OCI-M2 (cell line): ENCODE results near the gene CA9.

Experiments
- DNase-seq: peaks from one replicate; lab custom pipeline; 2025; ENCODE audit not compliant: unreplicated experiment; lab: John Stamatoyannopoulos, UW

Gene CA9

GRCh38 chr9:35714123-35714522 lies 40.4 kb downstream of the CA9 start:
- no peak for DNase-seq

GRCh38 chr9:35714579-35715252 lies 41.0 kb downstream of the CA9 start:
- no peak for DNase-seq

GRCh38 chr9:35716230-35716629 lies 42.5 kb downstream of the CA9 start:
- no peak for DNase-seq

GRCh38 chr9:35717132-35717870 lies 43.6 kb downstream of the CA9 start:
- no peak for DNase-seq

GRCh38 chr9:35718721-35719511 lies 45.2 kb downstream of the CA9 start:
- no peak for DNase-seq

GRCh38 chr9:35719546-35719945 lies 45.8 kb downstream of the CA9 start:
- DNase-seq, result no peak

GRCh38 chr9:35723426-35723825 lies 49.7 kb downstream of the CA9 start:
- DNase-seq, result no peak

- DNase-seq, result no peak
Observed at GRCh38 chr9:35723908-35724307, 50.2 kb downstream of the CA9 start.

GRCh38 chr9:35725362-35725761 lies 51.6 kb downstream of the CA9 start:
- no peak for DNase-seq

GRCh38 chr9:35726931-35727330 lies 53.2 kb downstream of the CA9 start:
- DNase-seq, result no peak

- DNase-seq, result no peak
Observed at GRCh38 chr9:35727676-35728040, 53.9 kb downstream of the CA9 start.

- DNase-seq, result peak; percentile 27
Observed at GRCh38 chr9:35728041-35728971, 54.6 kb downstream of the CA9 start.

GRCh38 chr9:35729101-35729500 lies 55.4 kb downstream of the CA9 start:
- no peak for DNase-seq

GRCh38 chr9:35729700-35730485 lies 56.2 kb downstream of the CA9 start:
- DNase-seq, result no peak

- DNase-seq, result no peak
Observed at GRCh38 chr9:35730486-35730854, 56.7 kb downstream of the CA9 start.
